RWPE2 (cell line): ENCODE results near the gene DHRS7C.

ENCODE experiments used
- ATAC-seq: fragments of 200-7000 bp; cut with Tn5 transposase; 3 replicates; pipeline ENCODE4 v1.9.1; 2021; ENCODE audit warnings: low read depth
- DNase-seq: peaks from one replicate; pipeline ENCODE4 v3.0.0-alpha.2; 2020; ENCODE audit warnings: low spot score
- H3K27ac ChIP-seq: fragments of 450-650 bp; 2 replicates; pipeline ENCODE4 v1.5.1; 2017; ENCODE audit warnings: mild to moderate bottlenecking; ENCODE audit not compliant: poor library complexity, severe bottlenecking
- H3K27me3 ChIP-seq: fragments of 250-450 bp; sonication (Bioruptor Pico); 2 replicates; pipeline ENCODE4 v1.5.1; 2021; ENCODE audit warnings: mild to moderate bottlenecking, moderate library complexity; ENCODE audit not compliant: insufficient read depth, poor library complexity, severe bottlenecking
- H3K36me3 ChIP-seq: fragments of 250-450 bp; sonication (Bioruptor Pico); 2 replicates; pipeline ENCODE4 v1.5.1; 2020; ENCODE audit warnings: low read depth, mild to moderate bottlenecking, moderate library complexity
- H3K4me1 ChIP-seq: fragments of 250-450 bp; sonication (Bioruptor Pico); 2 replicates; pipeline ENCODE4 v1.5.1; 2021; ENCODE audit warnings: mild to moderate bottlenecking, moderate library complexity; ENCODE audit not compliant: insufficient read depth, poor library complexity, severe bottlenecking
- H3K4me3 ChIP-seq: fragments of 250-450 bp; sonication (Bioruptor Pico); 2 replicates; pipeline ENCODE4 v1.5.1; 2021; ENCODE audit warnings: mild to moderate bottlenecking, moderate library complexity; ENCODE audit not compliant: severe bottlenecking
- H3K9me3 ChIP-seq: fragments of 250-450 bp; sonication (Bioruptor Pico); 2 replicates; pipeline ENCODE4 v1.5.1; 2021; ENCODE audit warnings: mild to moderate bottlenecking, moderate library complexity; ENCODE audit not compliant: severe bottlenecking
- CTCF ChIP-seq: fragments of 450-650 bp; IDR thresholded peaks from one replicate; pipeline ENCODE4 v1.5.1; 2017; ENCODE audit warnings: mild to moderate bottlenecking, moderate library complexity; ENCODE audit not compliant: poor library complexity, severe bottlenecking

DHRS7C gene

GRCh38 chr17:9817086-9817485, 25.7 kb upstream of the DHRS7C start:
- ATAC-seq (peak; percentile 86), DNase-seq (no peak)
- H3K27me3 ChIP-seq: no peaks in the 10 kb centered on the region
- H3K4me3 ChIP-seq: no peak overlapping the region
- TF ChIP-seq CTCF: no peak
- no peak overlapping the region for H3K27ac ChIP-seq
- H3K9me3 ChIP-seq: no peaks in the 10 kb centered on the region
- H3K4me1 ChIP-seq: peaks cover 6% of the 10 kb centered on the region
- H3K36me3 ChIP-seq: no peaks in the 10 kb centered on the region

GRCh38 chr17:9816472-9816871, 25.1 kb upstream of the DHRS7C start:
- H3K4me3 ChIP-seq: no peak overlapping the region
- no peak overlapping the region for H3K27ac ChIP-seq
- H3K4me1 ChIP-seq: peaks cover 6% of the 10 kb centered on the region
- TF ChIP-seq CTCF: no peak
- no peak for ATAC-seq
- H3K27me3 ChIP-seq: no peaks in the 10 kb centered on the region
- no peaks in the 10 kb centered on the region for H3K36me3 ChIP-seq
- DNase-seq: no peak
- H3K9me3 ChIP-seq: no peaks in the 10 kb centered on the region

GRCh38 chr17:9814337-9814945, 23.0 kb upstream of the DHRS7C start:
- Histone ChIP-seq H3K9me3 (no peaks in the 10 kb centered on the region), H3K36me3 (no peaks in the 10 kb centered on the region), H3K4me3 (no peak overlapping the region), H3K27ac (no peak overlapping the region), H3K4me1 (peaks cover 16% of the 10 kb centered on the region), H3K27me3 (no peaks in the 10 kb centered on the region)
- no peak for ATAC-seq
- no peak for DNase-seq
- TF ChIP-seq CTCF: no peak

GRCh38 chr17:9813166-9813565, 21.8 kb upstream of the DHRS7C start:
- no peaks in the 10 kb centered on the region for H3K9me3 ChIP-seq
- no peaks in the 10 kb centered on the region for H3K27me3 ChIP-seq
- H3K36me3 ChIP-seq: no peaks in the 10 kb centered on the region
- no peak for TF ChIP-seq CTCF
- H3K27ac ChIP-seq: no peak overlapping the region
- DNase-seq: no peak
- H3K4me3 ChIP-seq: no peak overlapping the region
- ATAC-seq: no peak
- H3K4me1 ChIP-seq: peaks cover 9% of the 10 kb centered on the region

- Histone ChIP-seq H3K9me3 (no peaks in the 10 kb centered on the region), H3K27me3 (no peaks in the 10 kb centered on the region), H3K4me1 (peaks cover 9% of the 10 kb centered on the region), H3K27ac (peak overlapping the region; percentile 37), H3K36me3 (no peaks in the 10 kb centered on the region), H3K4me3 (no peak overlapping the region)
- DNase-seq: no peak
- TF ChIP-seq CTCF: no peak
- ATAC-seq: no peak
Observed at GRCh38 chr17:9811537-9811936, 20.1 kb upstream of the DHRS7C start.
